NCI-H1092 treated with DMSO at 0.1 percent for 48 hours (cell line): ENCODE data around the gene ALG12.

Experiments used
- DNase-seq: peaks from one replicate; lab custom pipeline; 2025; lab: John Stamatoyannopoulos, UW

Gene ALG12

GRCh38 chr22:49911881-49912625 is 6.2 kb downstream of the ALG12 start:
- no peak for DNase-seq

DNA sequence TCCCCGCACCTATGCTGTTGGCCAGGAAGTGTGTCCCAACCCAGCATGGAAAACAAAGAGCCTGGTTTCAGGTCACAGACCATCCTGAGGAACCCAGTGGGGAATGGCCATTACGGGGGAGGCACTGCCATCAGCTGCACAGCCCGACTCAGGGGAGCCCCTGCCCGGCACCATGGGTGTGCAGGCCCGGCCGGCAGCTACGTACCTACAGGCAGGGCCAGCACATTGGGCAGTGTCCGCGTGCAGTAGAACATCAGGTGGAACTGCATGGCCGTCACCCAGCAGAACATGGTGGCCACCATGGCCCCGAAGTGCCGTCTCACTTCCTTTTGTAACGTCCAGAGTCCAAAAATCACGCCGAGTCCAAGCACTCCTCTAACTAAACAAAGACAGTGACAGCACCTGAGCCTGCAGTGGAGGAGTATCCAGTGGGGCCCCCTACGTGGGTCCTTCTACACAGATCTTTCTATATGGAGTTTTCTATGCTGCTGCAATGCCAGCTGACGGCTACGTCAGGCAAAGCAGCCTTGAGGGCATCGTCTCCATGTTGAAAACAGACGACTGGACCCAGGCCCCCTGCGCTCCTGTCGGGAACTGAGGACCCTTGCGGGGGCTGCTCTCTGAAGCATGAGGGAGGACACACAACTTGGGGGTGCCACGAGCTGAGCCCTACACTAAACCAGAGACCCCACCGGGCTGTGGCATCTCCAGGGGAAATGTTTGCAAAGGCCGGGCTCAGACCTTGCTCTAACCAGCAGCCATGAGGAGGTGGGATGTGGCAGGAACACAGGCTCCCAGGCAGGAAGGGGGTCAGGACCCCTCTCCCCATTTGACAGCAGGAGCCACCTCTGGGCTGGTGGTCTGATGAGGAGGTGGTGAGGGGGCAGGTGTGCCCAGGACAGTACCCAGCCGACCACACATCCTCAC is 7.7 kb downstream of the ALG12 start:
- DNase-seq: no peak

DNA sequence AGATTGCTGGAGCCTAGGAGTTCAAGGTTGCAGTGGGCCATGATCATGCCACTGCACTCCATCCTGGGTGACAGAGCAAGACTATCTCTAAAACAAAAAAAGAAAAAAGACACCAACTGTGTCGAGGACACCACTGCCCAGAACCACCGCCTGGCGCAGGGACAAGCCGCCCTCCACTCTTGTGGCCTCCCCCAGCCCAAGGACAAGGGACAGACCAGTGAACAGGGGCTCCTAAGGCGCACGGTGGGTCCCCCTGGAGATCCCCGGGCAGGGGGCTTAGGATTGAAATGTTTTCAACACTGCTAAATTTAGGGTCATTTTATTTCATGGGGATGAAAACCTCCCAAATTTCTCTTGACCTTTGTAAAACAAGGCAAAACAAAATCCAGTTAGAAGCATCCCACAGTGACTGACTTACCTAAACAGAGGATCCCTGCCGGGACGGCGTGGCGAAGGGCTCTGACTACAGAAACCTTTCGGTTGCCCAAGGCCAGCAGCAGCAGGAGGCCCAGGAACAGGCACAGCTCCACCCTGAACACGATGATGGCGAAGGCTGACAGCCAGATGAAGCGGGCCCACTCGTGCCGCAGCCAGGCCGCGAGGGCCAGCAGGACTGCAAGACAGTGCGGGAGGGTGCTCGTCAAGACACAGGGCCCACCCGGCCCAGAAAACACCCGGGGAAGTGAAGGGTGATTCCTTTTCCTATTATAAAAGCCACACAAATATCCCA is 8.6 kb downstream of the ALG12 start:
- DNase-seq: no peak

DNA sequence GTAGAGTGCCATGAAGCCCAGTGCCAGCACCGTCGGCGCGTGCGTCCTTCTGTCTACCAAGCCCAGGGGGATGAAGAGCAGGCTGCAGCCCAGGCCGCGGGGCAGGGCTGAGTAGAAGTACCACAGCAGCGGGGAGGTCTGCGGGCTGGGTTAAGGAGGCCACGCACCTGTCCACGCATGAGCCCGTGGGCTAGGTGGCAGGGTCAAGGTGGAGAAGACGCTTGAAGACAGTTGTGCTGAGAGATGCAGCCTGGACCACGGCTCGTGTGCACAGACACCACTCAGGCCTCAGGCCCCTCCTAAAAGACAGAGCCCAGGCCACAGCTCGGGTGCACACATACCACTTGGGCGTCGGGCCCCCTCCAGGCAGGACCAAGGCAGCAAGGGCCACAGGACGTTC is 10.4 kb downstream of the ALG12 start:
- no peak for DNase-seq

- no peak for DNase-seq
These were observed 11.4 kb downstream of the ALG12 start for GRCh38 chr22:49906799-49907290.

DNA sequence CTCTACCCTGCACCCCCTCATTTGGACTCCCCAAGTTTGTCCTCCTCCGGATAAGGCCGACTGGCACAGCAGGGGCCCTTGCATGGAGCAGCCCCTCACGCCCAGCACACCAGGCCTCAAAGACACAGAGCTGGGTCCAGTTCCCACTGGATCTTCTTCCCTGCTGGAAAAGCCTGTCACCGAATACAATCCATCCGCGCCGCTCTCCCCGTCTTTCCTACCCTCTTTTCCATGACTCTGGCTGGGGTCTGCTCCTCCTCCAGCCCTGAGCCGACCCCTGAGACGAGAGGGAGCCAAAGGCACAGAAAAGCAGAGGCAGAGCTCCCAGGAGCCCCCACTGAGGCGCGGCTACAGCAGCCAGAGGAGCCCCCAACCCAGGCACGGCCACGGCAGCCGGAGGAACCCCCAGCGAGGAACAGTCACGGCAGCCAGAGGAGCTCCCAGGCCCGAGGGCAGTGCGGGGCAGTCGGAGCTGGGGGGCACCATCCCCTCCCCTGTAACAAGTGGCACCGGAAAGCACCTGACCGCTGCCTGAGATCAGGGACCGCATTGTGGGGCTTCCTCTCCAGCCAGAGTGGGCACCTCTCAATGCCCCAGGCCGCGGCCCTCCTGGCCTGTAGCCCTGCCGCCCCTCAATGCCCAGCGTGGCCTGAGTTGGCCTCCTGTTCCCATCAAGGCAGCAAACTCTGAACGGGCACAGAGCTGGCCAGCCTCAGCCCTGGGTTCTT is 12.0 kb downstream of the ALG12 start:
- DNase-seq: no peak

DNA sequence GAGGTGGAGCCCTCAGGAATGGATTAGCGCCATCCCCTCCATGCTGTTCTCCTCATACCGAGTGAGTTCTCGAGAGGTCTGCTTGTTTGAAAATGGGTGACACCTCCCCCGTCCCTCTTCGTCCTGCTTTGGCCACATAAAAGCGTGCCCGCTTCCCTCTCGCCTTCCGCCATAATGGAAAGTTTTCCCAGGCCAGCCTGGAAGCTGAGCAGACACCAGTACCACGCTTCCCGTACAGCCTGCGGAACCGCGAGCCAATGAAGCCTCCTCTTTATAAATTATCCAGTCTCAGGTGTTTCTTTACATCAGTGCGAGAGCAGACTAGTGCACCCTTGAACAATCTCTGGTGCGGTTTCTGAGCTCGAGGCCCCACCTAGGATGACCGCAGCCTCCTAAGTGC is 12.8 kb downstream of the ALG12 start:
- DNase-seq: no peak

GRCh38 chr22:49904040-49904369 is 14.2 kb downstream of the ALG12 start:
- no peak for DNase-seq

DNA sequence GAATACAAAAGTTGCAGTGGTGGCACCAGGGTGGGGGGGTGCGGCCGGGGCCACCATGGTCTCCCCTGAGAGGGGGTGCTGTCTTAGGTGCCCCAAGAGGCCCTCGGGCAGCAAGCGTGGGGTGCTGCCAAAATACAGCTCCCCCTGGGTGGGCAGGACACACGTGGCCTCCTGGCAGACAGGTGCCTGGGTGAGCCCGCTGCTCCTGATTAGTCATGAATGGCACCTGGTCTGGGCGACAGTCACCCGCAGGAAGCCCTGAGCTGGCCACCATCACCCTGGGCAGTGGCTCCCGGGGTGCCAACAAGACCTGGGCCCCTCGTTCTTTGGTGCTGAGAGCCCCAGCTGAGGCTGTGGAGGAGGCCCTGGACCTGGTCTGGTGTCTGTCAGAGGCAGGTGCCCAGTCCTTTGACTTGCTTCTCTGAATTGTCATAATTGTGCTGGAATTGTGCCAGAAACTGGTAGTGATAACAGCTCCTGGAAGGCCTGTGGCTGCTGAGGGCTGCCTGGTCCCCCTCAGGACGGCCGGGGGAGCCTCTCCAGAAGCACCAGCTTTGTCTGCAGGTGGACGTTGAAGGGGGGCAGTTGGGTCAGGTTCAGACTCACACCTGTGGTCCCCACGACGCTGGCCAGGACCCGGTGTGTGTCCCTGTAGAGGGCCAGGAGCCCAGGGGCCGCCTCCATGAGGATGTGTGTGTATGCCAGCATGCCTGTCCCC is 14.8 kb downstream of the ALG12 start:
- peak; percentile 1 for DNase-seq

GRCh38 chr22:49901457-49901856 is 16.8 kb downstream of the ALG12 start:
- DNase-seq: no peak

- no peak for DNase-seq
These were observed 17.6 kb downstream of the ALG12 start for GRCh38 chr22:49900441-49901230.

DNA sequence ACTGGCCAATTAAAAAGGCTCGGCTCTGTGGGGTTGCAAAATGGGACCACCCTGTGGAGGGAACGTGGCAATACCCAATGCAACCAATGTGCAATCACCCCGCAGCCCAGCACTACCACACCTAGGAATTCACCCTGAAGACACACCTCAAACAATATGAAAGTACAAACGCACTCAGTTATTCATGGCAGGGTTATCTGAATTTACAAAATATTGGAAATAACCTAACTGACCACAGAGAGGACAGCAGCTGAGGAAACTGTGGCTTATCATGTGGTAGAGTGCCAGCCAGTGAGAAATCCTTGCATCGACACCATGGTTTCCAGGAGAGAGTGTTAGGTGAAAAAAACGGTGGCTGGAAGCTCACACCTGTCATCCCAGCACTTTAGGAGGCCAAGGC is 18.7 kb downstream of the ALG12 start:
- DNase-seq: no peak

DNA sequence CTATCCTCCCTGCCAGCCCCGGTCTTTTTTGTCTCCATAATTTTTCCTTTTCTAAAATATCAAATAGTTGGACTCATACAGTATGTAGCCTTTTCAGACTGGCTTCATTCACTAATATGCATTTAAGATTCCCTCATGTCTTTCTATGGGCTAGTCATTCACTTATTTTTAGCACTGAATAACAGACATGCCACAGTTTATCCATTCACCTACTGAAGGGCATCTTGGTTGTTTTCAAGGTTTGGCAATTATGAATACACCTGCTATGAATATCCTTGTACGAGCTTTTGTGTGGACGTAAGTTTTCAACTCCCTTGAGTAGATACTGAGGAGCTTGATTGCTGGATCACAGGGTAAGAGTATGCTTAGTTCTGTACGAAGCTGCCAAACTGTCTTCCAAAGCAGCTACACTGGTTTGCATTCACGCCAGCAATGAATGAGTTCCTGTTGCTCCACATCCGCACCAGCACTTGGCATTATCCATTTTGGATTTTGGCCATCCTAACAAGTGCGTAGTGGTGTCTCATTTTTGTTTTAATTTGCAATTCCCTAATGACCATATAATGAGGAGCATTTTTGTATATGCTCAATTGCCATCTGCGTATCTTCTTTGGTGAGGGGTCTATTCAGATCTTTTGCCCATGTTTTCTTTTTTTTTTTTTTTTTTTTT is 21.1 kb downstream of the ALG12 start:
- DNase-seq: no peak

DNA sequence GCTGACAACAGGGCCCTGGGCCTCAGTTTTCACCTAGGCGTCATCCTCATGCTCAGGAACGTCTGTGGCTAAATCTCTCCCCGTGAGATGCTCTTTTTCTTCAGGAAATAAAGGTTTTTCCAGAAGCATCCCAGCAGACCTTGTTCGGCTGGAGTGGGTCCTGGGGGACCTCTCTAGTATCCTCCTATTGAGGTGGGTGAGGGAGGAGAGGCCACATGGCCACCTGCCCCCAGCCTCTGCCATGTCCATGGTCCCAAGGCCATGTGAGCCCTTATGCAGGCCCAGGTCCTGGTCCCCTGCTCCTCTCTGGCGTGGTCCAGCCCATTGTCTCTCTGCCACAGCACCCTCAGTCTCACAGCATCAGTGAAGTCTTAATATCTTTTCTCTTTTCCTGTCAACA is 22.0 kb downstream of the ALG12 start:
- DNase-seq: no peak

DNA sequence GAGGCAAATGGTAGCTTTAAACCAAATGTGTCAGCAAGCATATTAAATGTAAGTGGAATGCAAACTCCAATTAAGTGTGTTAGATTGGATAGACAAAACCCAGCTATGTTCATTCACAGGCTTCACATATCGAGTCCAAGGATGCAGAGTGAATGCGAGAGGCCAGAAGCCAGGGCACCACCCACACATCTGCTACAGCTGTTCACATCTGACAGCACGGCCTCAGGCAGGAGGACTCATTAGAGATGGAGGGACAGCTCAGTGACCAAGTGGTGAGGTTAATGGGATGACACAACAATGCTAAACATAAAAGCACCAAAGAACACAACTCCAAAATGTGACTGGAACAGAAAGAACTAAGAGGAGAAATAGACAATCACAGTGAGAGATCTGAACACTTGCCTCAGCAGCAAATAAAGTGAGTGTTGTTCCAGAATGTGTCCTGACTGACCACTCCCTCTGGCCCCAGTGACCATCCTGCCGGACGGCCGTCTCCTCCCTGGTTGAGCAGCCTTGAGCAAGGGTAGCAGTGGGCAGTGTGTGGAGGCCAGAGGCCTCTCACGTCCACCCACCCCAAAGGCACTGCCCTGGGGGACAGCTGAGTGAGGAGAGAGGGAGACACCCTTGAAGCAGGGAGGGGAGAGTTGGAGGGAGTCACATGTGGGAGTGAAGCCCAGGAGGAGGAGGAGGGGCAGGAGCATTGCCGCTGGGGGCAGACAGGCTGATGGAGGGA is 23.8 kb downstream of the ALG12 start:
- DNase-seq: no peak

DNA sequence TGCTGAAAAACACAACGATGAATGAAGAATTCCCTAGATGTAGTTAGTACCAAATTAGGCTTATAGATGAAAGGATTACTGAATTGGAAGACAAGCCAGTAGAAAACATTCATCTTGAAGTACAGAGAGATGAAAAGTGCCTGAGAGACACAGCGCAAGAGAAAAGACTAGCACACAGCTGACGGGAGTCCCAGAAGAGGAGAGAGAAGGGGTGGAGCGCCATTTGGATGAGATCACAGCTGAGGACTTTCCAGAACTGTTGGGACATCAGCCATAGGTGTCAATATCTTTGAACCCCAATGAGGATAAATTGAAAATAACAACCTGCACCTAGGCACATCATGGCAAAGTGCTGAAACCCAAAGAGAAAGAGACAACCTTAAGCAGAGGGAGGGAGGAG is 25.2 kb downstream of the ALG12 start:
- DNase-seq: no peak

DNA sequence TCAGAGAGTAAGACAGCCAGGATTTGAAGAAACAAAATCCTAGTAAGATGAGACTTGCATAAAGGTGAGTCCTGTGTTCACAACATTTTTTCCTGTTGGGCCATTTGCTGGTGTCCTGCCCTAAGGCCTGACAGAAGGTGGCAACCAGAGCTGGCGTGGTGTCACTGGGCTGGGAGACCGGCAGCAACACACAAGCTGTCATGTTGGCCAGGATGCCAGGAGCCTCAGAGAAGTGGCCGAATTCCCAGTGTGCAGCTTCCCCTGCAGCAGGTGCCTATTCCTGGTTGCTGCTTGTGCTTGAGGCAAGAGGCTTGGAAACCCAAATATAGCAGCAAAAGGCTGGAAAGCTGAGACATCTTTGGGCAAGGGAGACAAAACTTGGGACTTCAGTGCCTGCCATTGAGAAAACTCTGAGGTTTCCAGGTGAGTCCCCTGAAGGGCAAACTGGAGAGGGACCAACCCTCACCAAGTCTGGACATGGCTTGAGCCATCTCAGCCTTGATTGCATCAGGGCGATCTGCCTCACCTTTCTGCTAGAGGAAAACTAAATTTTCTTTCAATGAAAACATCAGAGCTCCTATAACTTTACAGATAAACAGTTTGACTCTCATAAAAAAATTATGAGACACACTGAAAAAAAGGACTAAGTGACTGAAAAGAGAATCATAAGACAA is 25.9 kb downstream of the ALG12 start:
- no peak for DNase-seq

DNA sequence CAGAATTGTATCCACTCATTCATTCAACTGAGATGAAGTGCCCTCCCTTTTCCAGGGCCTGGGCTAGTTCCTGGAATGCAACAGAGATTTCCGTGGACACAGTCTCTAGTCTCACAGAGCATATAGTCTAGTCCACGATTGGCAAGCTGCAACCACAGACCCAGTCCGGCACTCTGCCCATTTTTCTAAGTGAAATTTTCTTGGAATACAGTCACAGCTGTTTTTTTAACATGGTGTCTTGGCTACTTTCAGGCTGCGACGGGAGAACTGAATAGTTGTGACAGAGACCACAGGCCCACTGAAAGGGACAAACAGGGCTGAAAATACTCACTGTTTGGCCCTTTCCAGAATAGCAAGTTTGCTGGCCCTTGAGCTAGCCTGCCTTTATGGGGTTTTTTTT is 29.2 kb downstream of the ALG12 start:
- DNase-seq: no peak

DNA sequence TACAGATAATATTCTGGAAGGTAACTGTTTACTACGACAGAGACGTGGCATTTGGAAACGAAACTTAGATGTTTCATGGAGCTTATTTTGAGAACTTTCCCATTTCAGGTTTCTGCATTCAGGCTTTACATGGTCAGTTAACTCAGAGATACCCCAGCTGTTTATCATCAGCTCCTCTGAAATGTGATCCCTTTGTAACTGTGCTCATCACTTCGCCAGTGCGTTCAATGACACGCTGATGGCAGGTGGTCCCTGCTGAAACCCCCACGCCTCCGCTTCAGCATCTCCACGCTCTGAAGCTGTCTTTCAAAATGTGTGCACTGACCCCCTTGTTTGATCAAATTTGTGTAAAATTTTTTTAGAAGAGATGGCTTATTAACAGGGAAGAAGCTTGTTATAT is 30.5 kb downstream of the ALG12 start:
- DNase-seq: no peak
